Measurements from ENCODE around the gene BDKRB2. TPM values are rescaled to one million over a fixed set of nuclear protein-coding genes. Genes with fewer than 3 reads are reported as not detected.

Gene BDKRB2
- total and polyA plus RNA-seq, 2 of the 13 experiments (the other 11 are each of a cell fraction or from before 2014, with no cell fraction given), result 0.03 TPM; not detected in 1

DNA sequence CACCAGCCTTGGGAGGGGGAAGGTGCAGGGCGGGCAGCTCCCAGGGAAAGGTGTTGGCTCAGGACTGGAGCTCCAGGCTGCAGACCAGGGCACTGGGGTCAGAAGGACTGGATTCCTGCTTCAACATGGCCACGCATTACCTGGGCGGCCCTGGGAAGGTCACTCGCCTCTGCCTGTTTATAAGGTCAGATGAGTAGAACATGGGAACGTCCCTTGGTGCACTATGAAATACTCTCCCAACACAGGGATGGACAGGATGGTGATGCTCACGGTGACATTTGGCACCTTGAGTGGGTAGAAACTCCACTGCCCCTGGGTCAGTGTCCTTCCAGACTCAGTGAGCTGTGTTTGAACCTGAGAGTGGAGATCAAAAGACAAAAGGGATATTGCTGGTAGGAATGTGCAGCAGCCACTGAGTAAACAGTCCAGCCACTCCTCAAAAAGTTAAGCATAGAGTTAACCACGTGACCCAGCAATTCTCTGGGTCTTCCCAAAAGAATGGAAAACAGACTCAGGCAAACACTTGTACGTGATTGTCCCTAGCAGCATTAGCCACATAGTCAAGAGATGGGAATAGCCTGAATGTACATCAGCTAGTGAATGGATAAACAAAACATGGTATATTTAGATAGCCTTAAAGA, 9.1 kb upstream of the BDKRB2 start (continued):
- TF ChIP-seq FOXA3 (CRISPR knock-in tag; IDR thresholded peaks at IDR 0.05) (peak; percentile 56), ZNF432 (CRISPR knock-in tag; IDR thresholded peaks at IDR 0.05; ENCODE audit: borderline replicate concordance) (peak; percentile 94), ZNF597 (CRISPR knock-in tag; IDR thresholded peaks at IDR 0.05) (no peak), ATF5 (CRISPR knock-in tag; IDR thresholded peaks at IDR 0.05; ENCODE audit: low read depth) (no peak), NAIF1 (CRISPR knock-in tag; IDR thresholded peaks at IDR 0.05; ENCODE audit: borderline replicate concordance) (no peak), ZNF644 (CRISPR knock-in tag; IDR thresholded peaks at IDR 0.05; ENCODE audit: low read depth) (0 out of 2 replicates have a peak, but pooled peaks have one; percentile 15), ZKSCAN5 (CRISPR knock-in tag; IDR thresholded peaks at IDR 0.05) (no peak), ZNF235 (CRISPR knock-in tag; IDR thresholded peaks at IDR 0.05; ENCODE audit: borderline replicate concordance) (no peak), TEAD2 (CRISPR knock-in tag; IDR thresholded peaks at IDR 0.05) (no peak), THYN1 (CRISPR knock-in tag; IDR thresholded peaks at IDR 0.05; ENCODE audit: borderline replicate concordance, low read depth) (no peak), TCF7L2 (IDR thresholded peaks at IDR 0.05; ENCODE audit: low read depth, low read length) (no peak), ZHX1 (CRISPR knock-in tag; IDR thresholded peaks at IDR 0.05; ENCODE audit: low read depth) (no peak), TAF1 (CRISPR knock-in tag; IDR thresholded peaks at IDR 0.05) (no peak), MYNN (CRISPR knock-in tag; IDR thresholded peaks at IDR 0.05; ENCODE audit: low read depth) (no peak), FLYWCH1 (CRISPR knock-in tag; IDR thresholded peaks at IDR 0.05) (no peak), EP300 (IDR thresholded peaks at IDR 0.05; ENCODE audit: low read depth in 2 of 2, low read length in 2 of 2) (0 out of 4 replicates have a peak, but pooled peaks of 1 of the 2 experiments have one; percentile 9), EP300 (CRISPR knock-in tag; IDR thresholded peaks at IDR 0.05; ENCODE audit: borderline replicate concordance) (no peak), SUZ12 (IDR thresholded peaks at IDR 0.05; ENCODE audit: low read depth, low read length) (no peak), HHEX (CRISPR knock-in tag; IDR thresholded peaks at IDR 0.05) (no peak), ETV5 (CRISPR knock-in tag; IDR thresholded peaks at IDR 0.05; ENCODE audit: borderline replicate concordance) (no peak)
- TF ChIP-seq, protein P1, sequence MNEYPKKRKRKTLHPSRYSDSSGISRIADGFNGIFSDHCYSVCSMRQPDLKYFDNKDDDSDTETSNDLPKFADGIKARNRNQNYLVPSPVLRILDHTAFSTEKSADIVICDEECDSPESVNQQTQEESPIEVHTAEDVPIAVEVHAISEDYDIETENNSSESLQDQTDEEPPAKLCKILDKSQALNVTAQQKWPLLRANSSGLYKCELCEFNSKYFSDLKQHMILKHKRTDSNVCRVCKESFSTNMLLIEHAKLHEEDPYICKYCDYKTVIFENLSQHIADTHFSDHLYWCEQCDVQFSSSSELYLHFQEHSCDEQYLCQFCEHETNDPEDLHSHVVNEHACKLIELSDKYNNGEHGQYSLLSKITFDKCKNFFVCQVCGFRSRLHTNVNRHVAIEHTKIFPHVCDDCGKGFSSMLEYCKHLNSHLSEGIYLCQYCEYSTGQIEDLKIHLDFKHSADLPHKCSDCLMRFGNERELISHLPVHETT (CRISPR knock-in tag; conservative IDR thresholded peaks at IDR 0.05), result no peak
- TF ChIP-seq, protein P2, sequence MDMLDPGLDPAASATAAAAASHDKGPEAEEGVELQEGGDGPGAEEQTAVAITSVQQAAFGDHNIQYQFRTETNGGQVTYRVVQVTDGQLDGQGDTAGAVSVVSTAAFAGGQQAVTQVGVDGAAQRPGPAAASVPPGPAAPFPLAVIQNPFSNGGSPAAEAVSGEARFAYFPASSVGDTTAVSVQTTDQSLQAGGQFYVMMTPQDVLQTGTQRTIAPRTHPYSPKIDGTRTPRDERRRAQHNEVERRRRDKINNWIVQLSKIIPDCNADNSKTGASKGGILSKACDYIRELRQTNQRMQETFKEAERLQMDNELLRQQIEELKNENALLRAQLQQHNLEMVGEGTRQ (IDR thresholded peaks at IDR 0.05; ENCODE audit: low read depth, low read length), result peak; percentile 80
- TF ChIP-seq, protein P2 (CRISPR knock-in tag; IDR thresholded peaks at IDR 0.05; ENCODE audit: borderline replicate concordance), result peak; percentile 64; the same call in 1 of the 2 replicates
